Nephron (organoid): ENCODE data around the gene PSMD10.
A peak's percentile ranks its signal among the peaks of the same experiment; 100 is the strongest.

Experiments used
- H3K27ac Mint-ChIP-seq, 3 experiments: 2 replicates each; pipeline ENCODE4 v1.8.0; 2020; ENCODE audit warnings: mixed read lengths in 3 of 3, mild to moderate bottlenecking in 2 of 3, moderate library complexity in 1 of 3
- H3K27me3 Mint-ChIP-seq: 2 replicates; pipeline ENCODE4 v1.8.0; 2021; ENCODE audit warnings: low read depth, mild to moderate bottlenecking, moderate library complexity, mixed read lengths
- H3K36me3 Mint-ChIP-seq: 2 replicates; pipeline ENCODE4 v1.8.0; 2020; ENCODE audit warnings: low read depth, mixed read lengths
- H3K4me1 Mint-ChIP-seq: 2 replicates; pipeline ENCODE4 v1.8.0; 2020; ENCODE audit warnings: mixed read lengths
- H3K4me3 Mint-ChIP-seq, 3 experiments: 2 replicates each; pipeline ENCODE4 v1.8.0; 2020; ENCODE audit warnings: mild to moderate bottlenecking in 3 of 3, mixed read lengths in 3 of 3, moderate library complexity in 2 of 3
- H3K9me3 Mint-ChIP-seq: 2 replicates; pipeline ENCODE4 v1.8.0; 2020; ENCODE audit warnings: mixed read lengths
- CTCF ChIP-seq, 3 experiments: fragments of 200-600 bp; sonication (generic); IDR thresholded peaks; one replicate each; pipeline ENCODE4 v1.5.0; 2021; ENCODE audit warnings: antibody characterized with exemption in 3 of 3; ENCODE audit not compliant: unreplicated experiment in 3 of 3

The PSMD10 gene

GRCh38 chrX:108091264-108091877 is at the start of gene PSMD10, which contains the start of gene ATG4A:
Gene PSMD10 (minus strand): TSS chrX:108091542. CDS start chrX:108091520, 22 bp downstream.
Gene ATG4A (plus strand): TSS chrX:108091778. CDS start chrX:108091827, 49 bp downstream.
- Mint-ChIP-seq H3K27ac (no peak within 1 kb of the TSS), H3K9me3 (no peaks in the 10 kb centered on the region), H3K4me3 (no peak within 1 kb of the TSS), H3K4me1 (peaks cover 14% of the 10 kb centered on the region), H3K36me3 (peaks cover 7% of the 10 kb centered on the region), H3K27me3 (no peaks in the 10 kb centered on the region)
- peak in 1 of 3 experiments; percentile 7 for TF ChIP-seq CTCF (IDR thresholded peaks at IDR 0.05; ENCODE audit: unreplicated experiment in 3 of 3)

- Mint-ChIP-seq H3K36me3 (peaks cover 32% of the 10 kb centered on the region), H3K27me3 (no peaks in the 10 kb centered on the region), H3K4me3 (no peak overlapping the region), H3K4me1 (no peaks in the 10 kb centered on the region), H3K27ac (no peak overlapping the region), H3K9me3 (no peaks in the 10 kb centered on the region)
- peak in 1 of 3 experiments; percentile 13 for TF ChIP-seq CTCF (IDR thresholded peaks at IDR 0.05; ENCODE audit: unreplicated experiment in 3 of 3)
Observed at GRCh38 chrX:108138814-108139702, 47.7 kb upstream of the PSMD10 start.

GRCh38 chrX:108134724-108135123 is 43.4 kb upstream of the PSMD10 start:
- no peak overlapping the region for H3K27ac Mint-ChIP-seq
- H3K4me3 Mint-ChIP-seq: no peak overlapping the region
- no peaks in the 10 kb centered on the region for H3K9me3 Mint-ChIP-seq
- H3K4me1 Mint-ChIP-seq: peaks cover 7% of the 10 kb centered on the region
- no peak for TF ChIP-seq CTCF (IDR thresholded peaks at IDR 0.05; ENCODE audit: unreplicated experiment in 3 of 3)
- H3K36me3 Mint-ChIP-seq: peaks cover 47% of the 10 kb centered on the region
- H3K27me3 Mint-ChIP-seq: no peaks in the 10 kb centered on the region

- H3K4me3 Mint-ChIP-seq: no peak overlapping the region
- peak overlapping the region in 1 of 3 experiments; percentile 41 for H3K27ac Mint-ChIP-seq
- H3K4me1 Mint-ChIP-seq: peaks cover 7% of the 10 kb centered on the region
- H3K27me3 Mint-ChIP-seq: no peaks in the 10 kb centered on the region
- peaks cover 47% of the 10 kb centered on the region for H3K36me3 Mint-ChIP-seq
- no peaks in the 10 kb centered on the region for H3K9me3 Mint-ChIP-seq
- TF ChIP-seq CTCF (IDR thresholded peaks at IDR 0.05; ENCODE audit: unreplicated experiment in 3 of 3): no peak
Observed at GRCh38 chrX:108132876-108133275, 41.5 kb upstream of the PSMD10 start.

- H3K27ac Mint-ChIP-seq: no peak overlapping the region
- no peak for TF ChIP-seq CTCF (IDR thresholded peaks at IDR 0.05; ENCODE audit: unreplicated experiment in 3 of 3)
- peaks cover 53% of the 10 kb centered on the region for H3K36me3 Mint-ChIP-seq
- H3K27me3 Mint-ChIP-seq: no peaks in the 10 kb centered on the region
- peaks cover 7% of the 10 kb centered on the region for H3K4me1 Mint-ChIP-seq
- no peaks in the 10 kb centered on the region for H3K9me3 Mint-ChIP-seq
- no peak overlapping the region for H3K4me3 Mint-ChIP-seq
Observed at GRCh38 chrX:108132034-108132433, 40.7 kb upstream of the PSMD10 start.
